SKM-1 treated with dmso at 0.1 percent for 144 hours (cell line): ENCODE data around the gene SLC6A19.

Experiments
- DNase-seq: peaks from one replicate; lab custom pipeline; 2025; ENCODE audit not compliant: unreplicated experiment; lab: John Stamatoyannopoulos, UW

SLC6A19 gene

GRCh38 chr5:1241509-1242080 lies 40.2 kb downstream of the SLC6A19 start:
- DNase-seq, result no peak

- DNase-seq, result no peak
These were observed 41.5 kb downstream of the SLC6A19 start for GRCh38 chr5:1242733-1243486.

GRCh38 chr5:1243487-1244130 lies 42.2 kb downstream of the SLC6A19 start:
- no peak for DNase-seq

- no peak for DNase-seq
These were observed 42.9 kb downstream of the SLC6A19 start for GRCh38 chr5:1244255-1244654.

GRCh38 chr5:1244976-1245375 lies 43.6 kb downstream of the SLC6A19 start:
- no peak for DNase-seq

GRCh38 chr5:1245905-1246576 lies 44.6 kb downstream of the SLC6A19 start:
- DNase-seq, result no peak

- no peak for DNase-seq
These were observed 45.5 kb downstream of the SLC6A19 start for GRCh38 chr5:1246711-1247431.

- no peak for DNase-seq
These were observed 46.4 kb downstream of the SLC6A19 start for GRCh38 chr5:1247811-1248210.

GRCh38 chr5:1249366-1250280 lies 48.2 kb downstream of the SLC6A19 start:
- no peak for DNase-seq

- DNase-seq, result no peak
These were observed 50.5 kb downstream of the SLC6A19 start for GRCh38 chr5:1251678-1252580.

- no peak for DNase-seq
These were observed 51.3 kb downstream of the SLC6A19 start for GRCh38 chr5:1252681-1253080.

GRCh38 chr5:1253456-1254105 lies 52.2 kb downstream of the SLC6A19 start:
- DNase-seq, result no peak

- DNase-seq, result no peak
These were observed 52.8 kb downstream of the SLC6A19 start for GRCh38 chr5:1254196-1254595.

- DNase-seq, result no peak
These were observed 53.7 kb downstream of the SLC6A19 start for GRCh38 chr5:1255081-1255561.

- no peak for DNase-seq
These were observed 55.4 kb downstream of the SLC6A19 start for GRCh38 chr5:1256776-1257175.

- no peak for DNase-seq
These were observed 56.0 kb downstream of the SLC6A19 start for GRCh38 chr5:1257363-1257762.

GRCh38 chr5:1257841-1258240 lies 56.4 kb downstream of the SLC6A19 start:
- no peak for DNase-seq

- no peak for DNase-seq
These were observed 58.5 kb downstream of the SLC6A19 start for GRCh38 chr5:1259806-1260480.
